Cardiac muscle cell (in vitro differentiated cells and primary cell): ENCODE data around the gene MRPS23. TPM values are rescaled to one million over a fixed set of nuclear protein-coding genes. Genes with fewer than 3 reads are reported as not detected.

Experiments used
- DNase-seq, 2 donors: peaks; one replicate each; pipeline versions ENCODE4 v3.0.0 to v3.0.0-alpha.2; 2010 to 2017; ENCODE audit warnings: low read depth in 1 of 2, low spot score in 1 of 2
- H3K27ac ChIP-seq: fragments of 200-600 bp; sonication (generic); 2 replicates; pipeline ENCODE4 v1.5.1; 2016
- H3K27me3 ChIP-seq: fragments of 200-600 bp; sonication (generic); 2 replicates; pipeline ENCODE4 v1.6.0; 2016; ENCODE audit warnings: control low read depth
- H3K36me3 ChIP-seq: fragments of 200-600 bp; sonication (generic); 2 replicates; pipeline ENCODE4 v1.5.1; 2016; ENCODE audit warnings: control low read depth
- H3K4me1 ChIP-seq: fragments of 200-600 bp; sonication (generic); 2 replicates; pipeline ENCODE4 v1.8.1; 2017; ENCODE audit warnings: low read depth, mild to moderate bottlenecking, mixed run types
- H3K4me3 ChIP-seq: fragments of 200-600 bp; sonication (generic); 2 replicates; pipeline ENCODE4 v1.5.1; 2016; ENCODE audit warnings: mild to moderate bottlenecking
- H3K9me3 ChIP-seq: fragments of 200-600 bp; sonication (generic); 2 replicates; pipeline ENCODE4 v1.5.1; 2017; ENCODE audit warnings: low read depth, mild to moderate bottlenecking, control low read depth
- CTCF ChIP-seq: IDR thresholded peaks from 2 replicates; pipeline ENCODE4 v1.5.1; 2012; ENCODE audit warnings: low read depth, mild to moderate bottlenecking, low read length
- polyA plus RNA-seq: library from polyadenylated mRNA; unstranded; fragments of >200 nt; fragmentation: Nextera tagmentation; extraction: Ambion mirVana; gene quantifications from 2 replicates; pipeline ENCODE4 v1.2.1, GENCODE V29; 2016
- total RNA-seq: library from RNA; depleted of rRNA; stranded (reverse); fragments of >200 nt; gene quantifications from 2 replicates; pipeline ENCODE4 v1.2.3, GENCODE V29; 2016

The MRPS23 gene
- total and polyA plus RNA-seq, 2 experiments from 2014 or later: 24.4 to 87.9 TPM

- H3K27me3 ChIP-seq: peaks cover 3% of the 10 kb centered on the region
- no peak overlapping the region for H3K27ac ChIP-seq
- no peak for DNase-seq
- H3K4me3 ChIP-seq: no peak overlapping the region
- TF ChIP-seq CTCF: no peak
- no peaks in the 10 kb centered on the region for H3K9me3 ChIP-seq
- H3K36me3 ChIP-seq: no peaks in the 10 kb centered on the region
- no peaks in the 10 kb centered on the region for H3K4me1 ChIP-seq
Observed at GRCh38 chr17:57866319-57866718, 16.5 kb upstream of the MRPS23 start.

DNA sequence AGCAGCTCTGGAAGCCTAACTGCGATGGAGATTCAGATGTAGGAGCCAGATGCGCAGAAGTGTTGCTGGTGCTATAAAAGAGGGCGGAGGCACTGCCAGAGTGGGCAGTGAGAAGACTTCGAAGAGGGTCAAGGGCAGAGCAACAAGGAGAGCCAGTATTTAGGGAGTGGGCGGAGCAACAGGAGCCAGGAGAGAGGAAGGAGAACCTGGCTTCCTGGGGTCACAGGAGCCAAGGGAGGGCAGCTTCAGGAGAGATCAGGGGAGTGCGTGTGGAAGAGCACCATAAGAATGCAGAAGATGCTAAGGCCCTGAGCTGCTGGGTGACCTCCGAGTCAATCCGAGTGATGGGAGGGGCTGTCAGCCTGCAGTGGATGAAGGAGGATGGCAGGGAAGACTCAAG, 14.4 kb upstream of the MRPS23 start:
- TF ChIP-seq CTCF: no peak
- no peak overlapping the region for H3K4me3 ChIP-seq
- no peak for DNase-seq
- no peaks in the 10 kb centered on the region for H3K4me1 ChIP-seq
- H3K27me3 ChIP-seq: peaks cover 3% of the 10 kb centered on the region
- H3K9me3 ChIP-seq: no peaks in the 10 kb centered on the region
- H3K36me3 ChIP-seq: no peaks in the 10 kb centered on the region
- H3K27ac ChIP-seq: no peak overlapping the region

- Histone ChIP-seq H3K27me3 (peaks cover 3% of the 10 kb centered on the region), H3K4me1 (no peaks in the 10 kb centered on the region), H3K9me3 (no peaks in the 10 kb centered on the region), H3K36me3 (no peaks in the 10 kb centered on the region), H3K27ac (no peak overlapping the region), H3K4me3 (no peak overlapping the region)
- no peak for TF ChIP-seq CTCF
- no peak for DNase-seq
Observed at GRCh38 chr17:57862694-57863667, 13.1 kb upstream of the MRPS23 start.

- H3K27me3 ChIP-seq: peaks cover 3% of the 10 kb centered on the region
- DNase-seq: peak; percentile 46 to 49
- H3K4me3 ChIP-seq: peak overlapping the region; percentile 24
- no peaks in the 10 kb centered on the region for H3K36me3 ChIP-seq
- H3K4me1 ChIP-seq: no peaks in the 10 kb centered on the region
- no peak for TF ChIP-seq CTCF
- H3K9me3 ChIP-seq: no peaks in the 10 kb centered on the region
- H3K27ac ChIP-seq: no peak overlapping the region
Observed at GRCh38 chr17:57861790-57862693, 12.2 kb upstream of the MRPS23 start.

DNA sequence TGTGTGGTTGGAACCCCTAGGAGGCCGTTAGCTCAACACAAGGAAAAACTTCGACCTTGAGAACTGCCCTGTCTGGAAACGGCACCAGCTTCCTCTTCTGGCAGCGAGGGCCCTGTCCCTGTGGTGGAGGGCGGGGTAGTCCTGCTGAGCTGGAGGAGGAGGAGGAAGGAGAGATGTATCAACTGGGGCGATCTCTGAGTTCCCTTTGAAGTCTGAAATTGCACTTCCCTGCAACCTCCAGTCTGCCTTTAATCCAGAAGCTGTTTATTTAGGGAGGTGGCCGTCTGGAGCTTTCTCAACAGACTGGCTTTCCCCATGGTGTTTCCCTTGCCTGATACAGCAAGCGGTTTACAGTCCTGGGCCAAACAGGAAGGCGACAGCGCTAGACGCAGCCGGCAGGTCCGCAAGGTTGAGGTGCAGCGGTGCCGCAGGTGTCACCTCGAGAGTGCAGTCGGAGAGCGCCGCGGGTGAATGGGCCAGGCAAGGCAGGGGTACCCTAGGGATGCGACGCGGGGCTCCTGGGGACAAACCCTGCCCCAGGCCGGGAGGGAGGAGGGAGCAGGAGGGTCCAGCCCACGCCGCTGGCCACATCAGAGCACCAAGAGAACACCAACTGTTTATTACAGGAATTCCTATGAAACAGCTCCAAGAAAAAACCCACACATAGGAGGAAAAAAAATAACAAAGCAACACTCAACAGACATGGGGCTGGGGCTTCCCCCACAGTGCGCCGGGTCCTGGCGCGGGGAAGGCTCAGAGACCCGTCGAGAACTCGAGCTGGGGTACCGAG, 11.4 kb upstream of the MRPS23 start:
- no peak for DNase-seq
- no peaks in the 10 kb centered on the region for H3K9me3 ChIP-seq
- peak overlapping the region; percentile 24 for H3K4me3 ChIP-seq
- no peak for TF ChIP-seq CTCF
- peaks cover 3% of the 10 kb centered on the region for H3K27me3 ChIP-seq
- no peaks in the 10 kb centered on the region for H3K4me1 ChIP-seq
- H3K36me3 ChIP-seq: no peaks in the 10 kb centered on the region
- H3K27ac ChIP-seq: no peak overlapping the region
